Measurements from ENCODE around the gene WDR45. TPM values are rescaled to one million over a fixed set of nuclear protein-coding genes. Genes with fewer than 3 reads are reported as not detected.

Gene WDR45
- total and polyA plus RNA-seq, 2 experiments from 2014 or later = 28.8 to 36.2 TPM

DNA sequence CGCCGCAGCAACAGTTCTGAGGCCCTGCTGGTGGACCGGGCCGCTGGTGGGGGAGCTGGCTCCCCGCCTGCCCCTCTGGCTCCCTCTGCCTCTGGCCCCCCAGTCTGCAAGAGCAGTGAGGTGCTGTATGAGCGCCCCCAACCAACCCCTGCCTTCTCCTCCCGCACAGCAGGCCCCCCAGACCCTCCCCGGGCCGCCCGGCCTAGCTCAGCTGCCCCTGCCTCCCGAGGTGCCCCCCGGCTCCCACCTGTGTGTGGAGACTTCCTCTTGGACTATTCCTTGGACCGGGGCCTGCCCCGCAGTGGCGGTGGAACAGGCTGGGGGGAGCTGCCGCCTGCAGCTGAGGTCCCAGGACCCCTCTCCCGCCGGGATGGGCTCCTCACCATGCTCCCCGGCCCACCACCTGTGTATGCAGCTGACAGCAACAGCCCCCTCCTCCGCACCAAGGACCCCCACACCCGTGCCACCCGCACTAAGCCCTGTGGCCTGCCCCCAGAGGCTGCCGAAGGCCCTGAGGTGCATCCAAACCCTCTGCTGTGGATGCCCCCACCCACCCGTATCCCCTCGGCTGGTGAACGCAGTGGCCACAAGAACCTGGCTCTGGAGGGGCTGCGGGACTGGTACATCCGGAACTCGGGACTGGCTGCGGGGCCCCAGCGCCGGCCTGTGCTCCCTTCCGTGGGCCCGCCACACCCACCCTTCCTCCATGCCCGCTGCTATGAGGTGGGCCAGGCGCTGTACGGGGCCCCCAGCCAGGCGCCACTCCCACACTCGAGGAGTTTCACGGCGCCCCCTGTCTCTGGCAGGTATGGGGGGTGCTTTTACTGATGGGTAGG is 12.2 kb downstream of the WDR45 start:
- no peak for ATAC-seq
- Histone ChIP-seq H3K4me2 (no peak overlapping the region), H3K36me3 (ENCODE audit: insufficient read depth) (no peaks in the 10 kb centered on the region), H3K27me3 (ENCODE audit: insufficient read depth) (no peaks in the 10 kb centered on the region), H3K4me3 (no peak overlapping the region), H3K9me2 (ENCODE audit: insufficient read depth) (no peaks in the 10 kb centered on the region), H4K20me1 (replicated peaks; ENCODE audit: insufficient read depth) (no peaks in the 10 kb centered on the region), H3K27ac (ENCODE audit: low read depth) (no peak overlapping the region), H2AFZ (no peak overlapping the region), H3K4me1 (ENCODE audit: insufficient read depth) (no peaks in the 10 kb centered on the region), H3K79me2 (replicated peaks; ENCODE audit: insufficient read depth) (no peaks in the 10 kb centered on the region), H3F3A (replicated peaks; ENCODE audit: low read depth) (no peaks in the 10 kb centered on the region)
- no peaks in the 10 kb centered on the region; the same call in 2 of the 3 replicates for H3K36me3 Mint-ChIP-seq (ENCODE audit: low read depth)
- no peak for DNase-seq (ENCODE audit: low spot score)
- TF ChIP-seq, protein P1, sequence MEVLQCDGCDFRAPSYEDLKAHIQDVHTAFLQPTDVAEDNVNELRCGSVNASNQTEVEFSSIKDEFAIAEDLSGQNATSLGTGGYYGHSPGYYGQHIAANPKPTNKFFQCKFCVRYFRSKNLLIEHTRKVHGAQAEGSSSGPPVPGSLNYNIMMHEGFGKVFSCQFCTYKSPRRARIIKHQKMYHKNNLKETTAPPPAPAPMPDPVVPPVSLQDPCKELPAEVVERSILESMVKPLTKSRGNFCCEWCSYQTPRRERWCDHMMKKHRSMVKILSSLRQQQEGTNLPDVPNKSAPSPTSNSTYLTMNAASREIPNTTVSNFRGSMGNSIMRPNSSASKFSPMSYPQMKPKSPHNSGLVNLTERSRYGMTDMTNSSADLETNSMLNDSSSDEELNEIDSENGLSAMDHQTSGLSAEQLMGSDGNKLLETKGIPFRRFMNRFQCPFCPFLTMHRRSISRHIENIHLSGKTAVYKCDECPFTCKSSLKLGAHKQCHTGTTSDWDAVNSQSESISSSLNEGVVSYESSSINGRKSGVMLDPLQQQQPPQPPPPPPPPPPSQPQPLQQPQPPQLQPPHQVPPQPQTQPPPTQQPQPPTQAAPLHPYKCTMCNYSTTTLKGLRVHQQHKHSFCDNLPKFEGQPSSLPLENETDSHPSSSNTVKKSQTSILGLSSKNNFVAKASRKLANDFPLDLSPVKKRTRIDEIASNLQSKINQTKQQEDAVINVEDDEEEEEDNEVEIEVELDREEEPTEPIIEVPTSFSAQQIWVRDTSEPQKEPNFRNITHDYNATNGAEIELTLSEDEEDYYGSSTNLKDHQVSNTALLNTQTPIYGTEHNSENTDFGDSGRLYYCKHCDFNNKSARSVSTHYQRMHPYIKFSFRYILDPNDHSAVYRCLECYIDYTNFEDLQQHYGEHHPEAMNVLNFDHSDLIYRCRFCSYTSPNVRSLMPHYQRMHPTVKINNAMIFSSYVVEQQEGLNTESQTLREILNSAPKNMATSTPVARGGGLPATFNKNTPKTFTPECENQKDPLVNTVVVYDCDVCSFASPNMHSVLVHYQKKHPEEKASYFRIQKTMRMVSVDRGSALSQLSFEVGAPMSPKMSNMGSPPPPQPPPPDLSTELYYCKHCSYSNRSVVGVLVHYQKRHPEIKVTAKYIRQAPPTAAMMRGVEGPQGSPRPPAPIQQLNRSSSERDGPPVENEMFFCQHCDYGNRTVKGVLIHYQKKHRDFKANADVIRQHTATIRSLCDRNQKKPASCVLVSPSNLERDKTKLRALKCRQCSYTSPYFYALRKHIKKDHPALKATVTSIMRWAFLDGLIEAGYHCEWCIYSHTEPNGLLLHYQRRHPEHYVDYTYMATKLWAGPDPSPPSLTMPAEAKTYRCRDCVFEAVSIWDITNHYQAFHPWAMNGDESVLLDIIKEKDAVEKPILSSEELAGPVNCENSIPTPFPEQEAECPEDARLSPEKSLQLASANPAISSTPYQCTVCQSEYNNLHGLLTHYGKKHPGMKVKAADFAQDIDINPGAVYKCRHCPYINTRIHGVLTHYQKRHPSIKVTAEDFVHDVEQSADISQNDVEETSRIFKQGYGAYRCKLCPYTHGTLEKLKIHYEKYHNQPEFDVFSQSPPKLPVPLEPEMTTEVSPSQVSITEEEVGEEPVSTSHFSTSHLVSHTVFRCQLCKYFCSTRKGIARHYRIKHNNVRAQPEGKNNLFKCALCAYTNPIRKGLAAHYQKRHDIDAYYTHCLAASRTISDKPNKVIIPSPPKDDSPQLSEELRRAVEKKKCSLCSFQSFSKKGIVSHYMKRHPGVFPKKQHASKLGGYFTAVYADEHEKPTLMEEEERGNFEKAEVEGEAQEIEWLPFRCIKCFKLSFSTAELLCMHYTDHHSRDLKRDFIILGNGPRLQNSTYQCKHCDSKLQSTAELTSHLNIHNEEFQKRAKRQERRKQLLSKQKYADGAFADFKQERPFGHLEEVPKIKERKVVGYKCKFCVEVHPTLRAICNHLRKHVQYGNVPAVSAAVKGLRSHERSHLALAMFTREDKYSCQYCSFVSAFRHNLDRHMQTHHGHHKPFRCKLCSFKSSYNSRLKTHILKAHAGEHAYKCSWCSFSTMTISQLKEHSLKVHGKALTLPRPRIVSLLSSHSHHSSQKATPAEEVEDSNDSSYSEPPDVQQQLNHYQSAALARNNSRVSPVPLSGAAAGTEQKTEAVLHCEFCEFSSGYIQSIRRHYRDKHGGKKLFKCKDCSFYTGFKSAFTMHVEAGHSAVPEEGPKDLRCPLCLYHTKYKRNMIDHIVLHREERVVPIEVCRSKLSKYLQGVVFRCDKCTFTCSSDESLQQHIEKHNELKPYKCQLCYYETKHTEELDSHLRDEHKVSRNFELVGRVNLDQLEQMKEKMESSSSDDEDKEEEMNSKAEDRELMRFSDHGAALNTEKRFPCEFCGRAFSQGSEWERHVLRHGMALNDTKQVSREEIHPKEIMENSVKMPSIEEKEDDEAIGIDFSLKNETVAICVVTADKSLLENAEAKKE (CRISPR knock-in tag; IDR thresholded peaks at IDR 0.05) = no peak
- no peak for TF ChIP-seq EZH2 (IDR thresholded peaks at IDR 0.05; ENCODE audit: low read depth, unreplicated experiment)
- peak in 1 of 2 experiments; percentile 22; a peak in 1 of 4 replicates for TF ChIP-seq CTCF (conservative IDR thresholded peaks at IDR 0.05; ENCODE audit: low read depth in 2 of 2)
- peaks cover 9% of the 10 kb centered on the region for H3K27me3 Mint-ChIP-seq (ENCODE audit: insufficient read depth, low read depth, poor library complexity)
- no peak overlapping the region for H3K4me3 Mint-ChIP-seq
- H3K27ac Mint-ChIP-seq = no peak overlapping the region
- H3K9me3 Mint-ChIP-seq = no peaks in the 10 kb centered on the region; the same call in 2 of the 3 replicates
- peaks cover 7% of the 10 kb centered on the region for H3K4me1 Mint-ChIP-seq
